ENCODE data around the gene ATPAF2. TPM values are rescaled to one million over a fixed set of nuclear protein-coding genes. Genes with fewer than 3 reads are reported as not detected.
A peak's percentile ranks its signal among the peaks of the same experiment; 100 is the strongest.

The ATPAF2 gene
- total RNA-seq, 4 donors from 2014 or later, result 28.1 to 40.1 (median 36.7) TPM

- peak in 1 of 2 donors; percentile 13 for DNase-seq
- Histone ChIP-seq H3K4me1 (no peaks in the 10 kb centered on the region), H3K36me3 (no peaks in the 10 kb centered on the region), H3K27me3 (no peaks in the 10 kb centered on the region), H3K4me3 (replicated peaks in 1 of 3) (no peak overlapping the region), H3K27ac (no peak overlapping the region), H3K9me3 (no peaks in the 10 kb centered on the region)
- TF ChIP-seq POLR2A (IDR thresholded peaks at IDR 0.05) (no peak), CTCF (IDR thresholded peaks at IDR 0.05) (no peak)
- intact Hi-C loops (cut with DNase I), result no loop called here
- WGBS, 2 donors, result 81 to 85% methylated on average over 7 to 11 of the region's 11 CpGs
These were observed 12.8 kb downstream of the ATPAF2 start for GRCh38 chr17:18025945-18026776.

- Histone ChIP-seq H3K27me3 (no peaks in the 10 kb centered on the region), H3K4me3 (replicated peaks in 1 of 3) (no peak overlapping the region), H3K9me3 (no peaks in the 10 kb centered on the region), H3K4me1 (no peaks in the 10 kb centered on the region), H3K36me3 (no peaks in the 10 kb centered on the region), H3K27ac (no peak overlapping the region)
- 63 to 87% methylated on average over 5 of the region's 5 CpGs for WGBS, 2 donors
- no peak for DNase-seq
- intact Hi-C loops (cut with DNase I), result no loop called here
- TF ChIP-seq CTCF (IDR thresholded peaks at IDR 0.05), result no peak
- TF ChIP-seq POLR2A (IDR thresholded peaks at IDR 0.05), result no peak
These were observed 13.6 kb downstream of the ATPAF2 start for GRCh38 chr17:18025241-18025944.

GRCh38 chr17:18021372-18021771 is 17.6 kb downstream of the ATPAF2 start:
- Histone ChIP-seq H3K4me1 (peaks cover 17 to 27% of the 10 kb centered on the region in 2 donors), H3K27me3 (no peaks in the 10 kb centered on the region), H3K36me3 (no peaks in the 10 kb centered on the region), H3K9me3 (no peaks in the 10 kb centered on the region), H3K4me3 (replicated peaks in 1 of 3) (no peak overlapping the region), H3K27ac (no peak overlapping the region)
- DNase-seq, result no peak
- intact Hi-C loops (cut with DNase I), result no loop called here
- TF ChIP-seq POLR2A (IDR thresholded peaks at IDR 0.05), result no peak
- TF ChIP-seq CTCF (IDR thresholded peaks at IDR 0.05), result no peak
- 92 to 99% methylated on average over 4 to 5 of the region's 5 CpGs for WGBS, 2 donors

- Histone ChIP-seq H3K4me1 (peaks cover 17 to 27% of the 10 kb centered on the region in 2 donors), H3K36me3 (no peaks in the 10 kb centered on the region), H3K4me3 (replicated peaks in 1 of 3) (no peak overlapping the region), H3K27me3 (no peaks in the 10 kb centered on the region), H3K9me3 (no peaks in the 10 kb centered on the region), H3K27ac (no peak overlapping the region)
- intact Hi-C loops (cut with DNase I), result no loop called here
- DNase-seq, result no peak
- 97 to 98% methylated on average over 5 to 6 of the region's 6 CpGs for WGBS, 2 donors
- no peak for TF ChIP-seq CTCF (IDR thresholded peaks at IDR 0.05)
- no peak for TF ChIP-seq POLR2A (IDR thresholded peaks at IDR 0.05)
These were observed 18.0 kb downstream of the ATPAF2 start for GRCh38 chr17:18020971-18021370.

- H3K4me1 ChIP-seq, result peaks cover 17 to 27% of the 10 kb centered on the region in 2 donors
- peak overlapping the region in 1 of 3 donors; percentile 59 for H3K27ac ChIP-seq
- no peaks in the 10 kb centered on the region for H3K27me3 ChIP-seq
- no peaks in the 10 kb centered on the region for H3K36me3 ChIP-seq
- DNase-seq, result no peak
- intact Hi-C loops (cut with DNase I), result no loop called here
- H3K9me3 ChIP-seq, result no peaks in the 10 kb centered on the region
- WGBS, 2 donors, result 79 to 93% methylated on average over 2 of the region's 2 CpGs
- no peak for TF ChIP-seq POLR2A (IDR thresholded peaks at IDR 0.05)
- no peak for TF ChIP-seq CTCF (IDR thresholded peaks at IDR 0.05)
- no peak overlapping the region for H3K4me3 ChIP-seq (replicated peaks in 1 of 3)
These were observed 19.2 kb downstream of the ATPAF2 start for GRCh38 chr17:18019838-18020154.
